Vagina (tissue), 2 donors: ENCODE data around the gene HOXB7.

ENCODE experiments used
- CTCF ChIP-seq, 3 experiments: fragments of 450-650 bp in 2 of 3; fragments of 200-600 bp in 1 of 3; sonication (generic) in 1 of 3; IDR thresholded peaks; one replicate each; pipeline ENCODE4 v1.5.1; 2017 to 2019; ENCODE audit warnings: antibody characterized with exemption in 3 of 3, mild to moderate bottlenecking in 2 of 3, moderate library complexity in 2 of 3
- POLR2A ChIP-seq, 2 donors: fragments of 450-650 bp; IDR thresholded peaks; one replicate each; pipeline ENCODE4 v1.6.1; 2017; ENCODE audit warnings: antibody characterized with exemption in 2 of 2, mild to moderate bottlenecking in 2 of 2, moderate library complexity in 2 of 2
- POLR2AphosphoS5 ChIP-seq, 2 donors: sonication (generic); formaldehyde crosslinking; IDR thresholded peaks; one replicate each; pipeline ENCODE4 v1.9.0; 2017; ENCODE audit warnings: antibody characterized with exemption in 2 of 2, mild to moderate bottlenecking in 2 of 2, low read depth in 1 of 2; ENCODE audit not compliant: insufficient read depth in 1 of 2

- no peak for TF ChIP-seq POLR2A (IDR thresholded peaks at IDR 0.05)
- no peak for TF ChIP-seq CTCF (IDR thresholded peaks at IDR 0.05)
- TF ChIP-seq POLR2AphosphoS5 (IDR thresholded peaks at IDR 0.05; ENCODE audit: insufficient read depth in 1 of 2, low read depth in 1 of 2), result no peak
These were observed 10.3 kb downstream of the HOXB7 start for GRCh38 chr17:48600244-48601098.
